ENCODE measurements around the gene CLIC6. TPM values are rescaled to one million over a fixed set of nuclear protein-coding genes. Genes with fewer than 3 reads are reported as not detected.

The CLIC6 gene
- total RNA-seq, 2 donors from 2014 or later, result 4.8 to 9.3 TPM

- no peak for ATAC-seq
- DNase-seq, result no peak
- intact Hi-C loops (cut with DNase I), result loop anchor here (2.0 to 10.0 kb wide), 7 partner anchors 140 to 1280 kb away; no protein-coding TSS in a partner anchor
Measured at GRCh38 chr21:34744801-34745200, 76.0 kb downstream of the CLIC6 start.

GRCh38 chr21:34745557-34746255, 76.9 kb downstream of the CLIC6 start:
- intact Hi-C loops (cut with DNase I), result loop anchor here (2.0 to 10.0 kb wide), 7 partner anchors 139 to 1279 kb away; no protein-coding TSS in a partner anchor
- ATAC-seq (peak; percentile 86 to 95), DNase-seq (peak; percentile 70)

- ATAC-seq, result no peak
- intact Hi-C loops (cut with DNase I), result loop anchor here (5.0 to 10.0 kb wide), 6 partner anchors 136 to 1276 kb away; no protein-coding TSS in a partner anchor
- DNase-seq, result no peak
Measured at GRCh38 chr21:34748862-34749261, 80.1 kb downstream of the CLIC6 start.

GRCh38 chr21:34754690-34755647, 86.2 kb downstream of the CLIC6 start:
- DNase-seq (no peak), ATAC-seq (no peak)
- intact Hi-C loops (cut with DNase I), result no loop called here

GRCh38 chr21:34761758-34762330, 93.0 kb downstream of the CLIC6 start:
- ATAC-seq (no peak), DNase-seq (no peak)
- intact Hi-C loops (cut with DNase I), result no loop called here

GRCh38 chr21:34762786-34763185, 94.0 kb downstream of the CLIC6 start:
- DNase-seq (no peak), ATAC-seq (no peak)
- intact Hi-C loops (cut with DNase I), result no loop called here

- ATAC-seq (no peak), DNase-seq (no peak)
- intact Hi-C loops (cut with DNase I), result no loop called here
Measured at GRCh38 chr21:34764715-34765284, 96.0 kb downstream of the CLIC6 start.

- DNase-seq (no peak), ATAC-seq (no peak)
- intact Hi-C loops (cut with DNase I), result no loop called here
Measured at GRCh38 chr21:34765619-34766018, 96.8 kb downstream of the CLIC6 start.

- no peak for DNase-seq
- intact Hi-C loops (cut with DNase I), result no loop called here
- ATAC-seq, result peak in 1 of 2 donors; percentile 65
Measured at GRCh38 chr21:34766862-34767261, 98.1 kb downstream of the CLIC6 start.

Other genes with a start within 250 kb of the CLIC6 start
- not detected for gene SMIM34, start 245.0 kb upstream of the CLIC6 start, total RNA-seq
- gene KCNE1, start 156.8 kb upstream of the CLIC6 start, total RNA-seq, result 1 to 10 TPM; 4.8 to 7.5 TPM
- gene RCAN1, start 53.9 kb upstream of the CLIC6 start, total RNA-seq, result 10 to 100 TPM; 34.8 to 35.3 TPM